Loucy (cell line): Measurements from ENCODE around the gene LRTM1.

Experiments
- H2AFZ ChIP-seq: fragments of 200-600 bp; sonication (generic); 2 replicates; pipeline ENCODE4 v1.6.0; 2016; ENCODE audit warnings: antibody characterized with exemption, mild to moderate bottlenecking, low read length, moderate library complexity
- H3F3A ChIP-seq: fragments of 200-600 bp; 2 replicates; pipeline ENCODE4 v1.6.0; 2016; ENCODE audit warnings: antibody characterized with exemption, low read depth, mild to moderate bottlenecking
- H3K27me3 ChIP-seq: fragments of 200-600 bp; sonication (generic); 2 replicates; pipeline ENCODE4 v1.6.1; 2014; ENCODE audit warnings: low read length, mild to moderate bottlenecking; ENCODE audit not compliant: insufficient read depth, poor library complexity, severe bottlenecking
- H3K36me3 ChIP-seq: fragments of 200-600 bp; sonication (generic); 2 replicates; pipeline ENCODE4 v1.6.1; 2016; ENCODE audit warnings: low read length; ENCODE audit not compliant: insufficient read depth
- H3K4me1 ChIP-seq: fragments of 200-600 bp; sonication (generic); 2 replicates; pipeline ENCODE4 v1.5.1; 2014; ENCODE audit warnings: low read length, mild to moderate bottlenecking; ENCODE audit not compliant: insufficient read depth, poor library complexity, severe bottlenecking
- H3K4me2 ChIP-seq: fragments of 200-600 bp; sonication (generic); 2 replicates; pipeline ENCODE4 v1.6.0; 2014; ENCODE audit warnings: antibody characterized with exemption, low read length, low read depth, mild to moderate bottlenecking; ENCODE audit not compliant: poor library complexity, severe bottlenecking
- H3K4me3 ChIP-seq: fragments of 200-600 bp; sonication (generic); 2 replicates; pipeline ENCODE4 v1.5.1; 2014; ENCODE audit warnings: low read length, mild to moderate bottlenecking, mixed read lengths; ENCODE audit not compliant: poor library complexity, severe bottlenecking
- H3K79me2 ChIP-seq: fragments of 200-600 bp; sonication (generic); 2 replicates; pipeline ENCODE4 v1.6.1; 2014; ENCODE audit warnings: low read length; ENCODE audit not compliant: insufficient read depth
- H3K9ac ChIP-seq: fragments of 200-600 bp; sonication (generic); 2 replicates; pipeline ENCODE4 v1.6.0; 2014; ENCODE audit warnings: mild to moderate bottlenecking, low read depth, low read length, moderate library complexity; ENCODE audit not compliant: poor library complexity, severe bottlenecking
- H3K9me2 ChIP-seq: fragments of 200-600 bp; sonication (generic); replicated peaks from 2 replicates; pipeline ENCODE4 v1.6.1; 2016; ENCODE audit warnings: low read depth, low read length, mixed read lengths
- H3K9me3 ChIP-seq: fragments of 200-600 bp; sonication (generic); 2 replicates; pipeline ENCODE4 v1.6.1; 2014; ENCODE audit warnings: mild to moderate bottlenecking, antibody characterized with exemption, low read length, low read depth; ENCODE audit not compliant: insufficient read depth
- H4K20me1 ChIP-seq: fragments of 200-600 bp; sonication (generic); 2 replicates; pipeline ENCODE4 v1.6.0; 2014; ENCODE audit warnings: antibody characterized with exemption, low read length, mild to moderate bottlenecking; ENCODE audit not compliant: insufficient read depth, poor library complexity, severe bottlenecking
- CTCF ChIP-seq: fragments of 200-600 bp; sonication (generic); conservative IDR thresholded peaks from 2 replicates; pipeline ENCODE4 v1.5.1; 2014; ENCODE audit warnings: mild to moderate bottlenecking, antibody characterized with exemption, low read length
- EZH2phosphoT487 ChIP-seq: fragments of 200-600 bp; IDR thresholded peaks from 2 replicates; pipeline ENCODE4 v1.6.1; 2018; ENCODE audit warnings: antibody characterized with exemption, mild to moderate bottlenecking, moderate library complexity, borderline replicate concordance

LRTM1 gene

GRCh38 chr3:54901906-54902685 is 25.8 kb downstream of the LRTM1 start:
- Histone ChIP-seq H3K9ac (no peak overlapping the region), H3K79me2 (no peaks in the 10 kb centered on the region), H3K27me3 (no peaks in the 10 kb centered on the region), H3K9me2 (no peaks in the 10 kb centered on the region), H4K20me1 (no peaks in the 10 kb centered on the region), H3K4me2 (no peak overlapping the region), H3K4me3 (no peak overlapping the region), H3K36me3 (no peaks in the 10 kb centered on the region), H3F3A (no peaks in the 10 kb centered on the region), H3K4me1 (no peaks in the 10 kb centered on the region), H2AFZ (no peak overlapping the region), H3K9me3 (no peaks in the 10 kb centered on the region)
- TF ChIP-seq EZH2phosphoT487 = no peak
- no peak for TF ChIP-seq CTCF

GRCh38 chr3:54900838-54901591 is 26.8 kb downstream of the LRTM1 start:
- H3K4me1 ChIP-seq = no peaks in the 10 kb centered on the region
- no peaks in the 10 kb centered on the region for H3K9me3 ChIP-seq
- H2AFZ ChIP-seq = no peak overlapping the region
- no peaks in the 10 kb centered on the region for H4K20me1 ChIP-seq
- H3K9ac ChIP-seq = no peak overlapping the region
- no peak overlapping the region for H3K4me2 ChIP-seq
- no peak overlapping the region for H3K4me3 ChIP-seq
- no peaks in the 10 kb centered on the region for H3K27me3 ChIP-seq
- no peaks in the 10 kb centered on the region for H3K79me2 ChIP-seq
- no peaks in the 10 kb centered on the region for H3K36me3 ChIP-seq
- no peaks in the 10 kb centered on the region for H3K9me2 ChIP-seq
- no peak for TF ChIP-seq EZH2phosphoT487
- no peak for TF ChIP-seq CTCF
- H3F3A ChIP-seq = no peaks in the 10 kb centered on the region

- Histone ChIP-seq H3F3A (no peaks in the 10 kb centered on the region), H4K20me1 (no peaks in the 10 kb centered on the region), H3K9me3 (no peaks in the 10 kb centered on the region), H3K4me3 (no peak overlapping the region), H3K9me2 (no peaks in the 10 kb centered on the region), H3K36me3 (no peaks in the 10 kb centered on the region), H3K27me3 (no peaks in the 10 kb centered on the region), H3K4me1 (no peaks in the 10 kb centered on the region), H3K4me2 (no peak overlapping the region), H3K79me2 (no peaks in the 10 kb centered on the region), H3K9ac (no peak overlapping the region), H2AFZ (no peak overlapping the region)
- TF ChIP-seq EZH2phosphoT487 = no peak
- TF ChIP-seq CTCF = no peak
Observed at GRCh38 chr3:54899273-54899672, 28.6 kb downstream of the LRTM1 start.
